ACC112 (cell line): Measurements from ENCODE around the gene P4HA1.

Source experiments
- H2AFZ ChIP-seq: fragments of 200-600 bp; sonication (generic); one replicate; pipeline ENCODE4 v1.6.0; 2017; ENCODE audit warnings: antibody characterized with exemption, low read length; ENCODE audit not compliant: unreplicated experiment
- H3K27ac ChIP-seq: fragments of 200-600 bp; sonication (generic); 2 replicates; pipeline ENCODE4 v1.5.1; 2014; ENCODE audit warnings: low read depth, mild to moderate bottlenecking, antibody characterized with exemption, low read length, moderate library complexity
- H3K27me3 ChIP-seq: fragments of 200-600 bp; sonication (generic); 2 replicates; pipeline ENCODE4 v1.6.1; 2014; ENCODE audit warnings: mild to moderate bottlenecking, antibody characterized with exemption, low read length, moderate library complexity, mixed read lengths; ENCODE audit not compliant: insufficient read depth
- H3K36me3 ChIP-seq: fragments of 200-600 bp; sonication (generic); 2 replicates; pipeline ENCODE4 v1.6.1; 2016; ENCODE audit warnings: mild to moderate bottlenecking, antibody characterized with exemption, low read length, moderate library complexity, mixed read lengths; ENCODE audit not compliant: insufficient read depth
- H3K4me1 ChIP-seq: fragments of 200-600 bp; sonication (generic); one replicate; pipeline ENCODE4 v1.6.1; 2016; ENCODE audit warnings: low read length, mixed read lengths; ENCODE audit not compliant: insufficient read depth, unreplicated experiment, control insufficient read depth
- H3K4me3 ChIP-seq: fragments of 200-600 bp; sonication (generic); 2 replicates; pipeline ENCODE4 v1.5.1; 2014; ENCODE audit warnings: mild to moderate bottlenecking, low read depth, low read length
- H3K79me2 ChIP-seq: fragments of 200-600 bp; sonication (generic); one replicate; pipeline ENCODE4 v1.6.0; 2016; ENCODE audit warnings: low read length; ENCODE audit not compliant: control insufficient read depth, unreplicated experiment, insufficient read depth

P4HA1 gene

GRCh38 chr10:73096449-73097304, at the start of gene P4HA1:
Gene P4HA1, minus strand, starts transcription at chr10:73096866. Its CDS starts 21,983 bp downstream, at chr10:73074883.
- H3K27ac ChIP-seq, result peak within 1 kb of the TSS; percentile 85
- peak within 1 kb of the TSS; percentile 82 for H2AFZ ChIP-seq
- no peaks in the 10 kb centered on the region for H3K27me3 ChIP-seq
- peaks cover 43% of the 10 kb centered on the region for H3K79me2 ChIP-seq
- peaks cover 16% of the 10 kb centered on the region for H3K4me1 ChIP-seq
- H3K4me3 ChIP-seq, result peak within 1 kb of the TSS; percentile 94
- no peaks in the 10 kb centered on the region for H3K36me3 ChIP-seq

GRCh38 chr10:73141603-73142002, 44.9 kb upstream of the P4HA1 start:
- H3K36me3 ChIP-seq, result peaks cover 20% of the 10 kb centered on the region
- no peaks in the 10 kb centered on the region for H3K4me1 ChIP-seq
- H3K79me2 ChIP-seq, result no peaks in the 10 kb centered on the region
- H2AFZ ChIP-seq, result no peak overlapping the region
- no peak overlapping the region for H3K27ac ChIP-seq
- H3K27me3 ChIP-seq, result no peaks in the 10 kb centered on the region
- no peak overlapping the region for H3K4me3 ChIP-seq

- no peak overlapping the region for H3K27ac ChIP-seq
- H2AFZ ChIP-seq, result no peak overlapping the region
- no peaks in the 10 kb centered on the region for H3K79me2 ChIP-seq
- H3K4me3 ChIP-seq, result no peak overlapping the region
- H3K36me3 ChIP-seq, result peaks cover 32% of the 10 kb centered on the region
- H3K27me3 ChIP-seq, result no peaks in the 10 kb centered on the region
- H3K4me1 ChIP-seq, result no peaks in the 10 kb centered on the region
These were observed 42.6 kb upstream of the P4HA1 start for GRCh38 chr10:73139251-73139650.

GRCh38 chr10:73136627-73137026, 40.0 kb upstream of the P4HA1 start:
- Histone ChIP-seq H3K27me3 (no peaks in the 10 kb centered on the region), H3K27ac (no peak overlapping the region), H3K4me1 (no peaks in the 10 kb centered on the region), H2AFZ (no peak overlapping the region), H3K36me3 (peaks cover 42% of the 10 kb centered on the region), H3K79me2 (no peaks in the 10 kb centered on the region), H3K4me3 (no peak overlapping the region)

GRCh38 chr10:73134727-73135126, 38.1 kb upstream of the P4HA1 start:
- H3K36me3 ChIP-seq, result peaks cover 46% of the 10 kb centered on the region

GRCh38 chr10:73131913-73132686, 35.4 kb upstream of the P4HA1 start:
- Histone ChIP-seq H3K36me3 (peaks cover 36% of the 10 kb centered on the region), H3K27ac (no peak overlapping the region)

More at GRCh38 chr10:73134727-73135126, 38.1 kb upstream of the P4HA1 start:
- Histone ChIP-seq H3K79me2 (no peaks in the 10 kb centered on the region), H3K27ac (no peak overlapping the region), H3K4me1 (no peaks in the 10 kb centered on the region), H2AFZ (no peak overlapping the region), H3K4me3 (no peak overlapping the region), H3K27me3 (no peaks in the 10 kb centered on the region)

GRCh38 chr10:73131301-73131700, 34.6 kb upstream of the P4HA1 start:
- Histone ChIP-seq H3K27me3 (no peaks in the 10 kb centered on the region), H3K4me3 (no peak overlapping the region), H3K79me2 (no peaks in the 10 kb centered on the region), H3K36me3 (peaks cover 32% of the 10 kb centered on the region), H3K27ac (no peak overlapping the region), H3K4me1 (no peaks in the 10 kb centered on the region), H2AFZ (no peak overlapping the region)

More at GRCh38 chr10:73131913-73132686, 35.4 kb upstream of the P4HA1 start:
- no peak overlapping the region for H3K4me3 ChIP-seq
- H3K79me2 ChIP-seq, result no peaks in the 10 kb centered on the region
- no peak overlapping the region for H2AFZ ChIP-seq
- no peaks in the 10 kb centered on the region for H3K4me1 ChIP-seq
- H3K27me3 ChIP-seq, result no peaks in the 10 kb centered on the region

- Histone ChIP-seq H3K27ac (no peak overlapping the region), H3K4me1 (peaks cover 2% of the 10 kb centered on the region), H3K36me3 (0 out of 2 replicates have a peak, but pooled peaks cover 13% of the 10 kb centered on the region), H2AFZ (no peak overlapping the region), H3K4me3 (no peak overlapping the region), H3K79me2 (no peaks in the 10 kb centered on the region), H3K27me3 (no peaks in the 10 kb centered on the region)
These were observed 29.7 kb upstream of the P4HA1 start for GRCh38 chr10:73126343-73126742.

- Histone ChIP-seq H3K4me1 (peaks cover 21% of the 10 kb centered on the region), H3K79me2 (no peaks in the 10 kb centered on the region), H3K27ac (no peak overlapping the region)
These were observed 23.3 kb upstream of the P4HA1 start for GRCh38 chr10:73119952-73120351.

GRCh38 chr10:73119457-73119856, 22.8 kb upstream of the P4HA1 start:
- Histone ChIP-seq H3K4me1 (peaks cover 21% of the 10 kb centered on the region), H3K27ac (no peak overlapping the region), H3K36me3 (no peaks in the 10 kb centered on the region)

More at GRCh38 chr10:73119952-73120351, 23.3 kb upstream of the P4HA1 start:
- no peak overlapping the region for H3K4me3 ChIP-seq
- no peaks in the 10 kb centered on the region for H3K27me3 ChIP-seq
- H2AFZ ChIP-seq, result no peak overlapping the region
- no peaks in the 10 kb centered on the region for H3K36me3 ChIP-seq

More at GRCh38 chr10:73119457-73119856, 22.8 kb upstream of the P4HA1 start:
- no peak overlapping the region for H2AFZ ChIP-seq
- H3K79me2 ChIP-seq, result no peaks in the 10 kb centered on the region
- no peak overlapping the region for H3K4me3 ChIP-seq
- no peaks in the 10 kb centered on the region for H3K27me3 ChIP-seq
